GM18519 (cell line): ENCODE measurements around the gene MYOZ1.
"Not testable (repeated sequence)": the region's sequence is repeated elsewhere in the genome, so short reads cannot be mapped to it uniquely, and the experiment has no call there.

Experiments
- ATAC-seq: cut with Tn5 transposase; IDR thresholded peaks from one replicate; pipeline ENCODE4 v1.9.1; 2021; ENCODE audit warnings: mild to moderate bottlenecking, moderate library complexity; ENCODE audit not compliant: unreplicated experiment, low FRiP score

MYOZ1 gene, protein sequence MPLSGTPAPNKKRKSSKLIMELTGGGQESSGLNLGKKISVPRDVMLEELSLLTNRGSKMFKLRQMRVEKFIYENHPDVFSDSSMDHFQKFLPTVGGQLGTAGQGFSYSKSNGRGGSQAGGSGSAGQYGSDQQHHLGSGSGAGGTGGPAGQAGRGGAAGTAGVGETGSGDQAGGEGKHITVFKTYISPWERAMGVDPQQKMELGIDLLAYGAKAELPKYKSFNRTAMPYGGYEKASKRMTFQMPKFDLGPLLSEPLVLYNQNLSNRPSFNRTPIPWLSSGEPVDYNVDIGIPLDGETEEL

GRCh38 chr10:73641328-73642060 lies at the start of gene MYOZ1:
Gene MYOZ1 (minus strand): TSS chr10:73641474. CDS start chr10:73640017, 1,457 bp downstream.
- ATAC-seq, result no peak

- ATAC-seq, result not testable (repeated sequence)
These were observed 49.5 kb upstream of the MYOZ1 start for GRCh38 chr10:73690755-73691154.

DNA sequence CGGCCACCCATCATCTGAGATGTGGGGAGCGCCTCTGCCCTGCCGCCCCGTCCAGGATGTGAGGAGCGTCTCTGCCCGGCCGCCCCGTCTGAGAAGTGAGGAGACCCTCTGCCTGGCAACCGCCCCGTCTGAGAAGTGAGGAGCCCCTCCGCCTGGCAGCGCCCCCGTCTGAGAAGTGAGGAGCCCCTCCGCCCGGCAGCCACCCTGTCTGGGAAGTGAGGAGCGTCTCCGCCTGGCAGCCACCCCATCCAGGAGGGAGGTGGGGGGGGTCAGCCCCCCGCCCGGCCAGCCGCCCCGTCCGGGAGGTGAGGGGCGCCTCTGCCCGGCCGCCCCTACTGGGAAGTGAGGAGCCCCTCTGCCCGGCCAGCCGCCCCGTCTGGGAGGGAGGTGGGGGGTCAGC lies 48.3 kb upstream of the MYOZ1 start:
- ATAC-seq, result not testable (repeated sequence)

DNA sequence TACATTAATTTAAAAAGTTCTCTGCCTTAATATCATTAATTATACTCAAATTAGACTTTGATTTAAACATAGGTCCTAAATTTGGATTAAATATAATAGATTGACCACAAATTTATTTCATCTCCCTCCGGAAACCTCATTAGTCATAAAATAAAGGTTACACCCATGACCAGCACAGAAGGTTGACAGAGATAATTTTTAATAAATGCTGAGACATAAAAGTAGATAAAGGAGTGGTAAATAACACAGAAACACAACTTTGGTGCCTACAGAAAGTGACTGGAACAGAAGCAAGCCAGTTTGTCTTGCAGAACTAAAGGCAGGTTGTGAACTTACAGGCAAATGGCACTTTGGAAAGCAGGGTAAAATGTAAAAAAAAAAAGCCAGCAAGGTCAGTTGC lies 46.4 kb upstream of the MYOZ1 start:
- not testable (repeated sequence) for ATAC-seq

DNA sequence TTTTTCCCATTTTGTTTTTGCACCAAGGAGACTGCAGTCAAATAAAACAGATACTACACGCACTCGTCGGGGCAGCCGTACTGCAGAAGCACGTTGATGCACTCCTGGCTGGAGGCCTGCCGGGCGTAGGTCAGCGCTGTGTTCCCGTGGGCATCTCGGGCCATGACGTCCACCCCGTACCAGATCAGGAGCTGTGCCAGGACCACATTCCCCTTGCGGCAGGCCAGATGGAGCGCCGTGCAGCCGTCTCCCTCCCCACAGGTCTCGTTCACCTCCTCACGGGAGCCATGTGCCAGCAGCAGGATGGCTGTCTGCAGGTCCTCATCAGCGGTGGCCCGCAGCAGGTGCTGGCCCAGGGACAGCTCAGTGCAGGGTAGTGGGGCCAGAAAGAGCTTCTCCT lies 33.3 kb upstream of the MYOZ1 start:
- not testable (repeated sequence) for ATAC-seq

- not testable (repeated sequence) for ATAC-seq
These were observed 27.1 kb upstream of the MYOZ1 start for GRCh38 chr10:73668378-73668777.

DNA sequence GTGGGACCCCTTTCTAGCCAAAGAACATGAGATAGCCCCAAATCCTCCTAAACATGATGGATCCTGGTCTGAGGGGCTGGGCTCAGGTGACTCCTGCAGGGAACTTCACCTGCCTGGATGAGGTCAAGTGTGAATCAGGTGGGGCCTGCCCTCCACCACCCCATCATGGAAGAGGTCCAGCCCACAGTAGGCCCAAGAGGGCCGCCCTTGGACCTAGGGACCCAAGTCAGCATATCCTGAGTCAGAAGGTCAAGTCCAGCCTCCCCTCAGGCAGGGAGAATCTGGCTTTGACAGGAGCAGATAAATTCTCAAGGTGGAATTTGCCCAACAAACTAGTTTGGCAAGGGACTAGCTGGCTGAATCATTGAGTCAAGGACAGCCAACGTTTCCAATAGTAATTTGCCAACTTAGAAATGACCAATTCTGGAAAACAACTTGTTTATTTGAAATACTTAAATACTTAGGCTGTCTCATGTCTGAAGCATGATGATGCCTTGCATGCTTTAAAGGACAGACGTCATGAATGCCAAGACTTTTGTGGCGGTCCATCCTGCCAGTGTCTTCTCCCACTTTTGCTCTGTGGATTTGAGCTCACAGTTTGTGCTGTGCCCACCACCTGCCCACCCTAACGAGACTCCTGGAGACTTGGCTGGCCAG lies 25.0 kb upstream of the MYOZ1 start:
- ATAC-seq, result not testable (repeated sequence)

- not testable (repeated sequence) for ATAC-seq
These were observed 24.3 kb upstream of the MYOZ1 start for GRCh38 chr10:73665581-73665980.

DNA sequence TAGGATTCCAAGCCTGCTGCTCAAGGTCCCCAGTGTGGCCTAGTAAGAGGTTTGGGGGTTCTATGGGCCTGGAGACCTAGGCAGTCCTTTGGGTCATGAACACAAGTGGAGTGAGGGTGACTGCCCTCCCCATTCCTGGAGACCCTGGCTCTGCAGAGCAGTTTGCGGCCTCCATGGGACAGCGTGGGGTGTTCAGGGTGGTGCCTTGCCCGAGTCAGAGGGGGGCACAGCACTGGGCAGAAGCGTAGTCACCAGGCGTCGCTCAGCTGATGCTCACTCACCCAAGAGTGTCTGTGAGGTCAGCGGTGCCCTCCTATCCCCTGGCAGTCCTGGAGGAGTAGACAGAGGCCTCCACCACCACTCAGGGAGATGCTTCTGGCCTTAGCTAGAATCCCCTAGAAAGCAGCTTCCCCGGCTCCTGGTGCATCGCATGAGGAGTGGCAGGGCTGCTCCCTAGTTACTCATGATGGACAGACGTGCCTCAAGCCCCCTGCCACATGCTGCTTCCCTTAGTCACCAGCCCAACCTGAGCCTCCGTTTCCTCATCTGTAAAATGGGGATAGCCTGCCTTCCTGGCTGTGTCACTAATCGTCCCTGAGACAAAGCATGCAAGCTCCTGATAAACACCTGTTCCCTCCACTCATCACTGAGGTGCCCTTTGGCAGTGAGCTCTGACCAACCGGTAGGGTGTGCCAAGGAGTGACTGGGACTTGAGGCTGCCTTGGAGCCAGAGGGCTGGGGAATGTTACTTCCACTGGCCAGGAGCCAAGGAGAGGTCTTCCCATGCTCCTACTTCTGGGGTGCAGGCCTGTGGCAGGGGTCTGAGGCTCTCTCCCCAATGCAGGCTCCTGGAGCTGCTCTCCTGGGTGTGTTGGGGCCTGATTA lies 23.1 kb upstream of the MYOZ1 start:
- not testable (repeated sequence) for ATAC-seq

- ATAC-seq, result not testable (repeated sequence)
These were observed 22.3 kb upstream of the MYOZ1 start for GRCh38 chr10:73663621-73664020.

DNA sequence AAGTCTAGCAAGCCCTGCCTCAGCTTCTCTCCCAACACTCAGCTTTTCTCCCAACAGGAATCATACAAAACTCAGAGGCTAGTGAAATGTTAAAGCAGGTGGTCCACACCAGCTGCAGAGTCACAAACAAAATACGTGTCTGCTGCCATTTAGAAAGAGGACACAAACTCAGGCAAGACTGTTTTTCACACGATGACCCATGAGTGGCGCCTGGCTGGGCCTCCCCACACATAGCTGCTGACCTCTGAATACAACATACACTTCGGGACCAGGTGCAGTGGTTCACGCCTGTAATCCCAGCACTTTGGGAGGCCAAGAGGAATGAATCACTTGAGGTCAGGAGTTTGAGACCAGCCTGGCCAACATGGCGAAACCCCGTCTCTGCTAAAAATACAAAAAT lies 21.4 kb upstream of the MYOZ1 start:
- ATAC-seq, result not testable (repeated sequence)

DNA sequence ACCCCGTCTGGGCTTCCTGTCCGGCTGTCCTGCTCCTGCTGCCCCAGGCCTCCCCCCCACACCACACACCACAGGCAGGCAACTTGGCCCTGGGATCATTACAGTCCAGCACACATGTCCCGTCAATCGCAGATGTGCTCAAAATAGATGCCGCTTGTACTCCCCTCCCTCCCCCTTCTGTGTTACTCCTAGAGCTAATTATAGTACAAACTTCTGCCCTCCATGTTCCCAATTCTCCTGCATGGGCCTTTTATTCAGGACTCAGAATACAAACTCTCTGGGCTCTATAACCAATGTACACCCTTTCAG lies 14.7 kb upstream of the MYOZ1 start, which contains the start of gene SYNPO2L:
TSS of gene SYNPO2L (minus strand) at position 40 of the 309 bp plus-strand sequence. CDS start 107 bp downstream, outside the sequence.
- ATAC-seq, result no peak

- no peak for ATAC-seq
These were observed 14.1 kb upstream of the MYOZ1 start for GRCh38 chr10:73655257-73655989.

- ATAC-seq, result no peak
These were observed 12.4 kb upstream of the MYOZ1 start for GRCh38 chr10:73653701-73654100.

GRCh38 chr10:73653195-73653594 lies 11.9 kb upstream of the MYOZ1 start:
- no peak for ATAC-seq

DNA sequence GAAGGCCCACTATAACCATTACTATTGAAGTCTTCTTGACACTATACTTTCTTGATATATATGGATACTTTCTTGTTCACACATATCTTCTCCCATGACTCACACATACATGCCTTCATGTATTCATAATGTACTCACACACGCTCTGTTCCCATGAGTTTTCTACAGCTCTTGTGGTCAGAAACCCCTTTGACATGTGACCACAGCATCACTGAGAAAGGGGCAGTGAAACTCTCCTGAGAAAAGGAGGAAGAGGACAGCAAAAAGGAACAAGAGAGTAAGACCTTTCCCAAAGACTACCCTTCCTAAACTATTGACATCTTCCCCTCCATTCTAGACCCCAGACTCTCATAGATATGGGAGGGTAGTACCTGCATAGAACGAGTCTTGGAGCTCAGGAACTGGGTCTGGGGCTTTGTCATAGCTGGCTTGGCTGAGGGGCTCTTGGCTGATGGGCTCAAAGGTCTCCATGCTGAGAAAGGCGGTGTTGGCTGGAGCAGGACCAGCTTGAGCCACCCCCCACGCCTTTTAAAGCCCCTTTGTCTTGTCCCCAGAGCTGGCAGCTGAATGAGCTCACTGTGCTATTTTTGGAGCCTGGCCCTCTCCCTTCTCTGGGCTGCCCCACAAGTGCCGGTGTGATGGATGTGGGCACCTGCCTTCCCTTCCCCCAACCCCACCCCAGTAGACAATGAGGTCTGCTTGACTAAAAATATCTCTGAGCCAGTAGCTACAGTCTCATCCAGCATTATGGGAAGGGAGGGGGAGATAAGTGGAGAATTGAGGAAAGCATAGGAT lies 9.5 kb upstream of the MYOZ1 start:
- no peak for ATAC-seq

DNA sequence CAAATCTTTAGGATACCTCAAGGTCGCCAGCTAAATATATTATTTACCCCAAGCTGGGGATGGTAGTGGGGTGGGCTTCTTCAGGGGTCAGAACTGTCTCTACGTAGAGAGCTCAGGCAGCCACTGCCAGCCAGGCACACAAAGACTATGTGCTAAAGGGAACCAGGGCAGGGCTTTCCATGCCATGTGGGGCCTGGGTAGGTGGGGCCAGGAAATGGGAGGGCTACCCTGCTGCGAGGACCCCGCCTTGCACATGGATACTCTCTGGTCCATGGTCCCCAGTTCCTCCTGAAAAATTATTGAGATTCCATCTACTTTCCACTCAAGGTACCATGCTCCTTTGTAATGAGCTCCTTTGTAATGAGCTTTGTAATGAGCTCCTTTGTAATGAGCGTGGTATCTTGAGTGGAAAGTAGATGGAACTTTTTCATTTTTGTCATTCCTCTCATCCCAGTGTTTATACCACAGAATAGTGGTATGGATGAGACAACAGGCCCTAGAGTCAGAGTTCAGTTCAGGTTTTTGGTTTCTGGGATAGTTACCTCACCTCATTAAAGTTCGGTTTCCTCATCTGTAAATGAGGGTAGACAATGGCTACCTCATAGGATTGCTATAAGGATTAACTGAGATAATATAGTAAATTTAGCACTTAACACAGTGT lies 8.7 kb upstream of the MYOZ1 start:
- no peak for ATAC-seq
